Effector memory CD8-positive, alpha-beta T cell (primary cell): ENCODE data around the gene ABHD1.

Experiments
- ATAC-seq: fragments of 150-1000 bp; cut with Tn5 transposase; replicated peaks from 2 replicates; pipeline ENCODE4 v1.10.0; 2021; ENCODE audit warnings: mild to moderate bottlenecking, moderate library complexity
- DNase-seq, 3 experiments: peaks; one replicate each; pipeline ENCODE4 v3.0.0; 2021
- H3K27ac Mint-ChIP-seq, 2 donors: one replicate each; pipeline ENCODE4 v1.8.0; 2022; ENCODE audit warnings: mild to moderate bottlenecking in 2 of 2, mixed read lengths in 2 of 2, moderate library complexity in 2 of 2
- H3K27me3 Mint-ChIP-seq, 2 donors: one replicate each; pipeline ENCODE4 v1.8.0; 2022; ENCODE audit warnings: mixed read lengths in 2 of 2
- H3K36me3 Mint-ChIP-seq: one replicate; pipeline ENCODE4 v1.8.0; 2022; ENCODE audit warnings: mild to moderate bottlenecking, moderate library complexity, mixed read lengths; ENCODE audit not compliant: insufficient read depth
- H3K4me1 Mint-ChIP-seq, 2 donors: one replicate each; pipeline ENCODE4 v1.8.0; 2022; ENCODE audit warnings: low read depth in 2 of 2, mixed read lengths in 2 of 2
- H3K4me3 Mint-ChIP-seq, 2 donors: one replicate each; pipeline ENCODE4 v1.8.0; 2022; ENCODE audit warnings: mild to moderate bottlenecking in 2 of 2, mixed read lengths in 2 of 2, moderate library complexity in 2 of 2
- H3K9me3 Mint-ChIP-seq, 2 donors: one replicate each; pipeline ENCODE4 v1.8.0; 2022; ENCODE audit warnings: mixed read lengths in 2 of 2

ABHD1 gene

DNA sequence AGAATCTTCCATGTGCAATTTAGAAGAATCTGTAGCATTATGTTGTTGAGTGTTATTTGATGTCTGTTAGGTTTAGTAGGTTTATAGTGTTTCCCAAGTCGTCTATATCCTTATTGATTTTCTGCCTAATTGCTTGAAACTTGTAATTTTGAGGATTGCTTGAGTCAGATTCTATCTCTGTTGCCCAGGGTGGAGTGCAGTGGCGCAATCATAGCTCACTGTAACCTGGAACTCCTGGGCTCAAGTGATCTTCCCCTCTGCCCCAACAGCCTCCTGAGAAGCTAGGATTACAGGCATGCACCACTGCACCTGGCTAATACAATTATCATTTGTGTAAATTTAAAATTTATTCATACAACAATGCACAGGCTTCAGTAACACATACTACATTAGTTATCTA, 22.1 kb downstream of the ABHD1 start:
- Mint-ChIP-seq H3K4me1 (no peaks in the 10 kb centered on the region), H3K9me3 (no peaks in the 10 kb centered on the region), H3K36me3 (no peaks in the 10 kb centered on the region), H3K27ac (no peak overlapping the region), H3K27me3 (peaks cover 24 to 52% of the 10 kb centered on the region in 2 donors), H3K4me3 (no peak overlapping the region)
- DNase-seq (no peak), ATAC-seq (no peak)

DNA sequence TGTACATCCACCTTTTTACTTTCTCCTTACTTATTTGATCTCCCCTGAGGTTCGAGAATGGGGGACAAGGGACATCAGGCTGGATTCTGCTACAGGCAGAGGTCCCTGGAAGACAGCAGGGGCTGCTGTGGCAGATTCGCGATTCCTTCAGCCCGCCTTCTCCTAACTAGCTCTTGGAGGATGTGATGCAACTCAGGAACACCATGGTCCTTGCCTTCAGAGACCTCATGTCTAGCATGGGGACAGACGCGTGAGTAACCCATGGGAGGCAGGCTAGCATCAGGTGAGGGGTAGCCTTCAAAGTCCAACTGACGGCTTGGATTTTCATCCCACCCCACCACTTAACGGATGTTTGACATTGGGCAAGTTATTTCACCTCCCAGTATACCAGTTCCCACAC, 24.3 kb downstream of the ABHD1 start:
- H3K4me1 Mint-ChIP-seq, result no peaks in the 10 kb centered on the region
- no peak overlapping the region for H3K27ac Mint-ChIP-seq
- DNase-seq (no peak), ATAC-seq (no peak)
- no peaks in the 10 kb centered on the region for H3K9me3 Mint-ChIP-seq
- peaks cover 24 to 55% of the 10 kb centered on the region in 2 donors for H3K27me3 Mint-ChIP-seq
- H3K4me3 Mint-ChIP-seq, result no peak overlapping the region
- H3K36me3 Mint-ChIP-seq, result peaks cover under 1% of the 10 kb centered on the region

DNA sequence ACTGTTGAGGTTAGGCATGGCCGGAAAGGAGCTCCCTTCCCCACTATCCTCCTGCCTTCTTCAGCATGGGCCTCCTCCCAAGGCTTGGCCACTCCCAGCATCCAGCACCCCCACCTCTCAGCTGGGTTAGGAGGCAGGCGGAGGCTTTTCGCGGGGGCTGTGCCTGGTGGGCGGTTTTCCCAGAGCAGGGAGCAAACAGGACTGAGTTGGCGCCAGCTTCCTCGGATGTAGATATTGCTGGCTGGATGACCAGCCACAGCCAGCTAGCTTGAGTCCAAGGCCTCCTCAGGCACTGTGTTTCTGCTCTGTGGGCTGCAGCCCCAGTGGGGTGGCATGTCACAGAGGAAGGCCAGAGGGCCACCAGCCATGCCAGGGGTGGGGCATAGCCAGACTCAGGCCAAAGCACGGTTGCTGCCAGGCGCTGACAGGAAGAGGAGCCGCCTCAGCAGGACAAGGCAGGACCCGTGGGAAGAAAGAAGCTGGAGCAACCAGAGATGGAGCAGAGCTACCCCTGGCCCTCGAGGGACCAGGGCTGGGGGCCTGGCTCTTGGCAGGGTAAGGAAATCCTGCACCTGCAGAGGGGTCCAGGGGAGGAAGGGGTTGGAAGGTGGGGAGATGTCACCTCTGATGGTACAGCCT, 25.3 kb downstream of the ABHD1 start, which contains the start of gene TCF23:
TSS of gene TCF23 (plus strand) at position 204 of the 639 bp plus-strand sequence. CDS start at position 334, 130 bp downstream.
- peaks cover 24 to 50% of the 10 kb centered on the region in 2 donors for H3K27me3 Mint-ChIP-seq
- DNase-seq, result no peak
- peaks cover 3% of the 10 kb centered on the region for H3K36me3 Mint-ChIP-seq
- no peak for ATAC-seq
- H3K9me3 Mint-ChIP-seq, result no peaks in the 10 kb centered on the region
- H3K27ac Mint-ChIP-seq, result no peak within 1 kb of the TSS
- no peaks in the 10 kb centered on the region for H3K4me1 Mint-ChIP-seq
- H3K4me3 Mint-ChIP-seq, result no peak within 1 kb of the TSS

DNA sequence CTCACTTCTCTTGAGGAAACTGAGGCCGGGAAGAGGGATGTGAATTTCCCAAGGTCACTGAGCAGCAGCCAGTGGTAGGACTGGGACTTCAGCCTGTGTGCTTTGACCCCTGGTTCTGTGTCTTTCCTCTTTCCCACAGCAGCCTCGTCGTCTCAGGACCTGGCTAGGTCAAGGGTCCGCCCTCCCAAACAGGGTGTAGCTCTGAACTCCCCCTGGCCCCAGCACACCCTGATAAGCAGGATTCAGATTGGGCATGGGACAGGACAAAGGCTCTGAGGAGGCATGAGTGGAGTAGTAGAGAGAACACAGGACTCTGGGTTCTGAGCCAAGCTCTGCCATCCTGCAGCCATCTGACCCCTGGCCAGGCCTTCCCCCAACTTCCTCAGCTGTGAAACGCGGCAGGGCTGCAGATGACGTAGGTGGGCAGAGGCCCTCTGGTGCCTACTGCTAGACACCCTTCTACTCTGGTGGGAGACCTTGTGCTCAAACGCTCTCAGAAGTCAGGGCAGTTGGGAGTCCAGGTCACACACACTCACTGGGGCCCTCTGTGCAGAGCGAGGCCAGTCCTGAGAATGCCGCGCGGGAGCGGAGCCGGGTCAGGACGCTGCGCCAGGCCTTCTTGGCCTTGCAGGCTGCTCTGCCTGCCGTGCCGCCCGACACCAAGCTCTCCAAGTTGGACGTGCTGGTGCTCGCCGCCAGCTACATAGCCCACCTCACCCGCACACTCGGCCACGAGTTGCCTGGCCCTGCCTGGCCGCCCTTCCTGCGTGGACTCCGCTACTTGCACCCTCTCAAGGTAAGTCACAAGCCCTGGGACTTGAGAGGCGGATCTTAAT, 26.2 kb downstream of the ABHD1 start:
- H3K9me3 Mint-ChIP-seq, result no peaks in the 10 kb centered on the region
- peaks cover 3% of the 10 kb centered on the region for H3K36me3 Mint-ChIP-seq
- no peak for DNase-seq
- no peaks in the 10 kb centered on the region for H3K4me1 Mint-ChIP-seq
- no peak overlapping the region for H3K27ac Mint-ChIP-seq
- peaks cover 29 to 59% of the 10 kb centered on the region in 2 donors for H3K27me3 Mint-ChIP-seq
- ATAC-seq, result no peak
- H3K4me3 Mint-ChIP-seq, result no peak overlapping the region

DNA sequence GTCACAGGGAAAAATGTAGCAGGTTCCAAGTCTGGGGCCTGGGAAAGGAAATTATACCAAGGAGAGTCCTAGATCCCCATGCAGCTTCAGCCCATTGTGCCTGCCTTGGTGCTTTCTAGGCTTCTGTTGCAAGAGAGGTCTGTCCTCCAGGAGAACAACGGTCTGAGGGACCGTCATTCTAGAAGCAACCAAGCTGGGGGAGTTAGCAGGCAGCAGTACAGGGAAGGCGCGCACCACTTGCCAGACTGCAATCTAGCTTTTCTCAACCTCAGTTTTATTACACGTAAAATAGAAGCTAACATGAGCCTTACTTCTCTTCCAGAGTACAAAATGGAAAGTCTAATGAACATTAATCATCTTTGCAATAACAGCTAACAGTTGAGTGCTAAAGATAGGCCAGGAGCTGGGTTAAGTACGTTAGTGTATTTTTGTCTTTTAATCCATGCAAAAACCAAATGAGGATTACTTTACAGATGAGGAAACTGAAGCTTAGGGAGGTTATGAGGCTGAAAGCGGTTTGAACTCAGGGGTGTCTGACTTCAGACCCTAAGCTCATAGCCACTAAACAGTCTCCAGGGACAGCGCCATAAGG, 27.1 kb downstream of the ABHD1 start:
- H3K4me1 Mint-ChIP-seq, result no peaks in the 10 kb centered on the region
- no peak overlapping the region for H3K27ac Mint-ChIP-seq
- H3K4me3 Mint-ChIP-seq, result no peak overlapping the region
- H3K27me3 Mint-ChIP-seq, result peaks cover 27 to 60% of the 10 kb centered on the region in 2 donors
- no peaks in the 10 kb centered on the region for H3K9me3 Mint-ChIP-seq
- DNase-seq, result no peak
- no peak for ATAC-seq
- H3K36me3 Mint-ChIP-seq, result peaks cover 3% of the 10 kb centered on the region

DNA sequence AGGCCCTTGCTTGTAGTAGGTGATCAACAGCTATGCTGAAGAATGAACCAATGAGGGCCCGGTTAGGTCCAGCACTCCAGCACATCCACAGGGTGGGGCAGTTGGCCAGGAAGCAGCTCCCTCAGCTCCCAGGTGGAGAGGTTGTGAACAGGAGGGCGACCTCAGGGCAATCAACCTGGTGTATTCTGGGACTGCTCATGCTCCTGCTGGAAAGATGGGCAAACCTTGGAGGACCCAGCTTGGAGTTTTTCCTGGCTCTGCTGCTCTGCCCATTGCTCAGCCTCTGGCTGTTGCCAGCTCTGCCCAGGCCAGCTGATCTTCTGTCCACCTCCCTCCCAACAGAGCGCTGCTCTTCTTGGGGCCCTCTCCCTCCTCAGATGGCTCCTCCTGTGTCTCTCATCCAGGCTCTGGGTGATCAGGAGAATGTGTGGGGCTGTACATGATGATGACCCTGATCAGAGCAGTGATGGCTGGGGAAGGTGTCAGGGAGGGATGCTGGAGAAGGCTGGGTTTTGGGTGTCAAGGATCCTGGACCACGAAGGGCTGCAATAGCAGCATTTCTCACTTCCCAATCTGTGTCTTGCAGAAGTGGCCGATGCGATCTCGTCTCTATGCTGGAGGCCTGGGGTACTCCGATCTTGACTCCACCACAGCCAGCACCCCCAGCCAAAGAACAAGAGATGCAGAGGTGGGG, 28.6 kb downstream of the ABHD1 start:
- no peak for ATAC-seq
- no peak for DNase-seq
- Mint-ChIP-seq H3K27me3 (peaks cover 17 to 52% of the 10 kb centered on the region in 2 donors), H3K9me3 (no peaks in the 10 kb centered on the region), H3K27ac (no peak overlapping the region), H3K4me3 (no peak overlapping the region), H3K36me3 (peaks cover 3% of the 10 kb centered on the region), H3K4me1 (no peaks in the 10 kb centered on the region)

DNA sequence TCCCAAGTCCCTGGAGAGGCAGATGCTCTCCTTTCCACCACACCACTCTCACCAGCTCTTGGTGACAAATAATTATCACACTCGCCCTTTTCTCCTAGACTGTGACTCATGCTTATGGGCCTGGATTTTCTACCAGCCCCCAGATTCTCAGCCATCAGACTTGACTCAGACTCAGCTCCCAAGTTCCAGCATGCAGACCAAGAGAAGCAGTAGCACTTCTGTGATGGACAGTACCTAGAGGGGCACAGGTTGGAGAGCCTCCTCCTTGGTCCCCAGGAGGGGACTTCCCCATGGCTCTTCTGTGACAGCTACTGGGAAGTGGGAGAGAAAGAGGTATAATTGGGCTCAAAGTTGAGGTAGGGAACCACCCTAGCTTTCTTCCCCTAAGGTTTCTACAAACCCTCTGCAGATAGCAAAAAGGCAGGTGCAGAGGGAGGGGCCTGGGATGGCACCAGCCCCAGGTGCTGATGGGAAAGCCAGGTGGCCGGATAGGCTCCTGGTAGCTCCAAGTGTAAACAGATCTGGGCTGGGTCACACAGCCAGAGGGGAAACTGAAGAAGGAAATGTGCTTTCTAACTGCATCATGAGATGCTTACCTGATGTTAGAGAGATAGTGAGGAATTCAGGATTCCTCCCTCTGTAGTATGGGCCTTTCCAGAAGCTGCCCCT, 29.3 kb downstream of the ABHD1 start:
- Mint-ChIP-seq H3K4me1 (no peaks in the 10 kb centered on the region), H3K27me3 (peaks cover 12 to 47% of the 10 kb centered on the region in 2 donors), H3K36me3 (peaks cover 3% of the 10 kb centered on the region), H3K9me3 (no peaks in the 10 kb centered on the region), H3K27ac (no peak overlapping the region), H3K4me3 (no peak overlapping the region)
- no peak for ATAC-seq
- no peak for DNase-seq

DNA sequence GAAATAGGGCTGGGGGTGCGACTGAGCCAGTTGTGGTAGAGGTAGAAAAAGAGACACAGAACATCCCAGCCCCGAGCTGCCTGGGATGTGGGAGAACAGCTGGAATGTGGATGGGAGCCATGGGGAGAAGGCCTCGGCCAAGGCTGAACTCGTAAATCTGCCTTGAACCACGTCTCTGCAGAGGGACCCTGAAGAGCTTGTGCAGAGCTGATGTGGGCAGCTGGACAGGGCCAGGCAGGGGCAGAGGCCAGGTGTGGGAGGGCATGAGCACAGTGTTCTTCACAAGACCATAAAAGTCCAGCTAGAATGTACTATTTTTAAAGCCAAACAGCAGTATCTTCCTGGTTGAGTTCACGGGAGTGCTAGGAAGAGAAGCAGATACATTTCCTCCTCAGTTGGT, 30.9 kb downstream of the ABHD1 start:
- Mint-ChIP-seq H3K27ac (no peak overlapping the region), H3K36me3 (peaks cover 5% of the 10 kb centered on the region), H3K4me1 (no peaks in the 10 kb centered on the region), H3K4me3 (no peak overlapping the region), H3K9me3 (no peaks in the 10 kb centered on the region), H3K27me3 (peaks cover 11 to 42% of the 10 kb centered on the region in 2 donors)
- no peak for DNase-seq
- no peak for ATAC-seq

DNA sequence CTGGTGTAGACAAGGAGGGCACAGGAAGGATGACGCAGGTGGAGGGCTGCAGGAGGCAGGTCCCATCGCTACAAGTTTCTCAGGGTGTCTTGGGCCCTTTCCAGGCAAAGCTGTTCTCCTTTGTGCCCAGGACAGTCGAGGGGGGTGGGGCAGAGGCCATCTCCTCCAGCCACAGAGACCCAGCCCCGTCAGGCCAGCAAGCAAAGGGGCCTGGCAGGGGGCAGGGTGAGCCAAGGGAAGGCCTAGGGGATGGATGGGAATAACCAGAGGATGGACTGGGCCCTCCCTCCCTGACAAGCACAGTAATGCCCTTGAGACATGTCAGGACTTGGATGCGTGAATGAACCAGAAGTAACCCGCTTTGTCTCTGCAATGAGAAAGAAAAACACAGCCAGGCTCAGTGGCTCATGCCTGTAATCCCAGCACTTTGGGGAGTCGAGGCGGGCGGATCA, 31.5 kb downstream of the ABHD1 start:
- no peaks in the 10 kb centered on the region for H3K4me1 Mint-ChIP-seq
- no peak overlapping the region for H3K4me3 Mint-ChIP-seq
- H3K27ac Mint-ChIP-seq, result no peak overlapping the region
- H3K36me3 Mint-ChIP-seq, result peaks cover 5% of the 10 kb centered on the region
- ATAC-seq (no peak), DNase-seq (no peak)
- H3K9me3 Mint-ChIP-seq, result no peaks in the 10 kb centered on the region
- H3K27me3 Mint-ChIP-seq, result peaks cover 15 to 37% of the 10 kb centered on the region in 2 donors

DNA sequence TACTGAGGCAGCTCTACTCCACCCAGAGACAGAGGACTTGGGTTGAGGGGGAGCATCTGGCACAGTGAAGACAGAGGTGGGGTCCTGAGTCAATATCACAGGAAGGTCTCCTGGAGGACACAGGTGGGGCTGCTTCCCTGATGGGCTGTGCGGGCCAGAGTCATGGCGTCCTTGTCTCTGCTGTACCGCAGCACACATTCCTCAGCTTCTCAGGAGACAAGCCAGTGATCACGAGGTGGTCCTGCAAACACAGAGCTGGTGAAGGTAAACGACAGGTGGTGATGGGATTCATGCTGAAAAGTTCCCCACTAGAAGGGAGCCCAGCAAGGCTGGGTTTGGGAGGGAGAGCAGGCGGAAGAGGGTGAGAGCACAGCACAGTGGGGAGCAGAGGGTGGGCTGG, 34.9 kb downstream of the ABHD1 start:
- H3K36me3 Mint-ChIP-seq, result peaks cover 2% of the 10 kb centered on the region
- no peaks in the 10 kb centered on the region for H3K4me1 Mint-ChIP-seq
- H3K27me3 Mint-ChIP-seq, result peaks cover 15 to 30% of the 10 kb centered on the region in 2 donors
- H3K4me3 Mint-ChIP-seq, result no peak overlapping the region
- H3K9me3 Mint-ChIP-seq, result no peaks in the 10 kb centered on the region
- DNase-seq, result no peak
- H3K27ac Mint-ChIP-seq, result no peak overlapping the region
- ATAC-seq, result no peak

DNA sequence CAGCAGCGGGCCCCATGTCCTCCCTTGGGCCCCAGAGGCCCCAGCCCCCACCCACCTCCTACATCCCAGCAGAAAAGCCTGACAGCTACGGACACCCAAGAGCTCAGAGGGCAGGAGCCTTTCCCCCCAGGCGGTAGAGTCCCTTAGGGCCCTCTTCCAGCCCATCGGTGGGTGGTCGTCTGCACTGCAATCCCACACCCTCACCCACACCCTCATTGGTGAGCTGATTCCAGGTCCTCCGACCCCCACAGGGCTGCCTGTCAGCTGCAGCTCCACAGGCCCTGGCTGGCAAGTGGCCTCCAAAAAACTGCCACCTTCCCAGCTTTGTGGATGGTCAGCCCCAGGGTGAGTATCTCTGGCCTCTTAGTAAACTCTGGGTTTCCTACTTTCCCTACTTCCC, 35.7 kb downstream of the ABHD1 start:
- Mint-ChIP-seq H3K4me3 (no peak overlapping the region), H3K27ac (no peak overlapping the region), H3K4me1 (no peaks in the 10 kb centered on the region), H3K9me3 (no peaks in the 10 kb centered on the region), H3K36me3 (peaks cover 2% of the 10 kb centered on the region), H3K27me3 (peaks cover 12 to 25% of the 10 kb centered on the region in 2 donors)
- DNase-seq (no peak), ATAC-seq (no peak)

DNA sequence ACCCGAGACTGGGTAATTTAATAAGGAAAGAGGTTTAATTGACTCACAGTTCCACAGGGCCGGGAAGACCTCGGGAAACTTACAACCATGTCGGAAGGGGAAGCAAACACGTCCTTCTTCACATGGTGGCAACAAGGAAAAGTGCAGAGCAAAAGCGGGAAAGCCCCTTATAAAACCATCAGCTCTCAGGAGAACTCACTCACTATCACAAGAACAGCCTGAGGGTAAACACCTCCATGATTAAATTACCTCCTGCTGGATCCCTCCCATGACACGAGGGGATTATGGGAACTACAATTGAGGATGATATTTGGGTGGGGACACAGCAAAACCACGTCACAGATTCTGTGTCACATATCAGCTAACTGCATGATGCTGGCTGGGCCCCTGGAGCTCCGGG, 36.6 kb downstream of the ABHD1 start:
- H3K27me3 Mint-ChIP-seq, result peaks cover 10 to 17% of the 10 kb centered on the region in 2 donors
- H3K9me3 Mint-ChIP-seq, result no peaks in the 10 kb centered on the region
- peaks cover 2% of the 10 kb centered on the region for H3K36me3 Mint-ChIP-seq
- no peak overlapping the region for H3K4me3 Mint-ChIP-seq
- no peak overlapping the region for H3K27ac Mint-ChIP-seq
- DNase-seq, result no peak
- no peak for ATAC-seq
- no peaks in the 10 kb centered on the region for H3K4me1 Mint-ChIP-seq
